Endothelial cell of umbilical vein (primary cell): Measurements from ENCODE around the gene NUAK1. TPM values are rescaled to one million over a fixed set of nuclear protein-coding genes. Genes with fewer than 3 reads are reported as not detected.

Source experiments
- BruUV-seq: library from RNA; stranded (reverse); fragments of 400-500 nt; replicated peaks from 2 replicates; lab custom pipeline; 2021; lab: Mats Ljungman, UMichigan
- CTCF ChIA-PET: fragments of 300-600, 350-600 bp; sonication (Branson Sonifier 250); formaldehyde crosslinking; loops from one replicate; lab custom pipeline; 2021; ENCODE audit warnings: antibody characterized with exemption, inconsistent platforms; lab: Charles Lee
- POLR2A ChIA-PET: fragments of 300-600, 350-600 bp; sonication (Branson Sonifier 250); formaldehyde crosslinking; loops from one replicate; lab custom pipeline; 2021; ENCODE audit warnings: antibody characterized with exemption, inconsistent platforms; lab: Charles Lee
- DNase-seq: peaks from one replicate; pipeline ENCODE4 v3.0.0-alpha.2; 2011; ENCODE audit warnings: low read depth, low spot score
- FAIRE-seq: peaks from 2 replicates; lab custom pipeline; 2011; peaks lifted over from hg19 to GRCh38; lab: Jason Lieb, UNC
- H2AFZ ChIP-seq: 2 replicates; pipeline ENCODE4 v1.6.0; 2012; ENCODE audit warnings: low read depth, low read length, control low read depth, inconsistent platforms
- H3K27ac ChIP-seq: 2 replicates; pipeline ENCODE4 v1.5.1; 2011; ENCODE audit warnings: low read depth, mild to moderate bottlenecking, control low read depth, low read length, moderate library complexity; ENCODE audit not compliant: insufficient read depth
- H3K27me3 ChIP-seq, 2 experiments: 2 replicates each; pipeline versions ENCODE4 v1.6.0 to v1.6.1; 2011; ENCODE audit warnings: low read length in 2 of 2, mixed read lengths in 1 of 2; ENCODE audit not compliant: control insufficient read depth in 2 of 2, insufficient read depth in 2 of 2
- H3K36me3 ChIP-seq, 2 experiments: 2 replicates in 1 of 2; 3 replicates in 1 of 2; pipeline ENCODE4 v1.5.1; 2011; ENCODE audit warnings: low read length in 2 of 2, mild to moderate bottlenecking in 1 of 2, moderate library complexity in 1 of 2; ENCODE audit not compliant: control insufficient read depth in 2 of 2, insufficient read depth in 2 of 2; ENCODE audit errors: extremely low read depth in 1 of 2
- H3K4me1 ChIP-seq: 3 replicates; pipeline ENCODE4 v1.5.1; 2011; ENCODE audit warnings: mild to moderate bottlenecking, low read length; ENCODE audit not compliant: control insufficient read depth, insufficient read depth; ENCODE audit errors: extremely low read depth
- H3K4me2 ChIP-seq: 2 replicates; pipeline ENCODE4 v1.6.1; 2011; ENCODE audit warnings: low read length, control low read depth, mixed read lengths; ENCODE audit not compliant: insufficient read depth
- H3K4me3 ChIP-seq, 3 experiments: fragments of 200-600 bp in 1 of 3; sonication (generic), shearing (Covaris generic) in 1 of 3; replicated peaks in 1 of 3; 2 replicates each; pipeline ENCODE4 v1.5.1; 2011 to 2016; ENCODE audit warnings: control low read depth in 3 of 3, low read length in 3 of 3, mild to moderate bottlenecking in 2 of 3, inconsistent platforms in 1 of 3, low read depth in 1 of 3, moderate library complexity in 1 of 3; ENCODE audit not compliant: insufficient read depth in 1 of 3
- H3K79me2 ChIP-seq: 2 replicates; pipeline ENCODE4 v1.6.0; 2012; ENCODE audit warnings: low read length, inconsistent platforms; ENCODE audit not compliant: control insufficient read depth, insufficient read depth
- H3K9ac ChIP-seq: replicated peaks from 2 replicates; pipeline ENCODE3; 2011; ENCODE audit warnings: low read length, control low read depth; ENCODE audit not compliant: insufficient read depth; ENCODE audit errors: extremely low read depth
- H3K9me1 ChIP-seq: replicated peaks from 3 replicates; pipeline ENCODE4 v1.6.0; 2011; ENCODE audit warnings: mild to moderate bottlenecking, low read length; ENCODE audit not compliant: control insufficient read depth, insufficient read depth; ENCODE audit errors: extremely low read depth
- H3K9me3 ChIP-seq: replicated peaks from 2 replicates; pipeline ENCODE4 v1.5.1; 2012; ENCODE audit warnings: low read length, inconsistent platforms; ENCODE audit not compliant: control insufficient read depth, insufficient read depth
- H4K20me1 ChIP-seq: replicated peaks from 2 replicates; pipeline ENCODE3; 2011; ENCODE audit warnings: mild to moderate bottlenecking, low read length; ENCODE audit not compliant: control insufficient read depth, insufficient read depth; ENCODE audit errors: extremely low read depth
- EZH2 ChIP-seq: IDR thresholded peaks from 2 replicates; pipeline ENCODE4 v1.6.1; 2012; ENCODE audit warnings: borderline replicate concordance, low read depth, mild to moderate bottlenecking, moderate library complexity, low read length, inconsistent platforms; ENCODE audit not compliant: severe bottlenecking
- FOS ChIP-seq: IDR thresholded peaks from 2 replicates; pipeline ENCODE4 v1.6.1; 2011; ENCODE audit warnings: mild to moderate bottlenecking, low read length, moderate library complexity, borderline replicate concordance; ENCODE audit not compliant: insufficient read depth
- GATA2 ChIP-seq: IDR thresholded peaks from 2 replicates; pipeline ENCODE4 v1.7.0; 2011; ENCODE audit warnings: low read depth, mild to moderate bottlenecking, moderate library complexity, mixed read lengths, low read length; ENCODE audit not compliant: insufficient read length, insufficient read depth
- JUN ChIP-seq: IDR thresholded peaks from 2 replicates; pipeline ENCODE4 v1.6.1; 2011; ENCODE audit warnings: borderline replicate concordance, low read depth; ENCODE audit not compliant: insufficient read length, insufficient read depth
- MYC ChIP-seq: IDR thresholded peaks from one replicate; pipeline ENCODE4 v1.6.1; 2011; ENCODE audit warnings: mild to moderate bottlenecking, low read depth, low read length
- POLR2A ChIP-seq: IDR thresholded peaks from 2 replicates; pipeline ENCODE4 v1.6.1; 2012; ENCODE audit warnings: low read depth, mild to moderate bottlenecking, control low read depth, low read length
- POLR2AphosphoS5 ChIP-seq: IDR thresholded peaks from 2 replicates; pipeline ENCODE4 v1.6.1; 2012; ENCODE audit warnings: low read depth, mild to moderate bottlenecking, control low read depth, low read length, moderate library complexity; ENCODE audit not compliant: insufficient read depth
- dilution Hi-C: fragments of 300-500 bp; cut with MboI; formaldehyde crosslinking; loops from one replicate; pipeline ENCODE4 v1.15.0; 2019; ENCODE audit warnings: low sequenced_read_pairs; ENCODE audit not compliant: extremely low pct_ligation_motif_present
- intact Hi-C: fragments of 100-400 bp; cut with micrococcal nuclease; formaldehyde crosslinking; loops from one replicate; pipeline ENCODE4 v1.10.0; 2022
- polyA plus RNA-seq, 4 experiments: library from polyadenylated mRNA; depleted of rRNA in 3 of 4; stranded (reverse) in 3 of 4; unstranded in 1 of 4; fragments of >200 nt; gene quantifications; 2 replicates each; pipeline versions ENCODE4 v1.2.1 to v1.2.3, GENCODE V29; 2011 to 2012; ENCODE audit warnings: missing spikeins in 1 of 4
- total RNA-seq: library from RNA; stranded (reverse); gene quantifications from 2 replicates; pipeline ENCODE4 v1.2.3, GENCODE V29; 2021
- TF ChIP-seq, protein P1 (sequence below), 2 donors: IDR thresholded peaks; 1 replicate in 1 of 2; 2 replicates in 1 of 2; pipeline ENCODE4 v1.5.1; 2011; ENCODE audit warnings: low read length in 2 of 2, mild to moderate bottlenecking in 2 of 2, moderate library complexity in 2 of 2, control low read depth in 1 of 2, inconsistent platforms in 1 of 2, low read depth in 1 of 2; ENCODE audit not compliant: insufficient read depth in 1 of 2; ENCODE audit errors: extremely low read depth in 1 of 2
- TF ChIP-seq, protein P2 (sequence below): IDR thresholded peaks from 2 replicates; pipeline ENCODE4 v1.6.1; 2011; ENCODE audit not compliant: insufficient read depth, insufficient read length

NUAK1 gene
- total and polyA plus RNA-seq, 2 donors (not counting 3 experiments of a cell fraction or from before 2014, with no cell fraction given) = 34.2 to 39.7 TPM

DNA sequence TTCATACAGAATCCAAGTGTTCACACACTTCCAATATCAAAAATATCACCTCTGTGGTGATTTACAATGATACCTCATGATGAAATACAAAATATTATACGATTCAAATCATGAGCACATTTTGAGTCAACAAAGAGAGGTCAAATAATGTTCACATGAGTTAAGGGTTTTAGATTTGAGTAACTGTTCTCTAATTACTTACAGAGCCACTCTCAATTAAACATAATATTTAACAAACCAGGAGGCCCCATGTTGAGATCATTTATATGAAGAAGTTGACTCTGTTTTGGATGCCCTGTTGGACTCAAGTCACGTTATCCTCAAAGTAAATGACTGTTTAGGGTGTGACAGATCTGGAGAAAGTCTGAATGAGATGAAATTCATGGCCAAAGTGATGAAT is 53.5 kb downstream of the NUAK1 start:
- no peak for TF ChIP-seq EZH2
- no peak for TF ChIP-seq POLR2AphosphoS5
- no peak for TF ChIP-seq GATA2
- no peak for TF ChIP-seq POLR2A
- TF ChIP-seq, protein P1, sequence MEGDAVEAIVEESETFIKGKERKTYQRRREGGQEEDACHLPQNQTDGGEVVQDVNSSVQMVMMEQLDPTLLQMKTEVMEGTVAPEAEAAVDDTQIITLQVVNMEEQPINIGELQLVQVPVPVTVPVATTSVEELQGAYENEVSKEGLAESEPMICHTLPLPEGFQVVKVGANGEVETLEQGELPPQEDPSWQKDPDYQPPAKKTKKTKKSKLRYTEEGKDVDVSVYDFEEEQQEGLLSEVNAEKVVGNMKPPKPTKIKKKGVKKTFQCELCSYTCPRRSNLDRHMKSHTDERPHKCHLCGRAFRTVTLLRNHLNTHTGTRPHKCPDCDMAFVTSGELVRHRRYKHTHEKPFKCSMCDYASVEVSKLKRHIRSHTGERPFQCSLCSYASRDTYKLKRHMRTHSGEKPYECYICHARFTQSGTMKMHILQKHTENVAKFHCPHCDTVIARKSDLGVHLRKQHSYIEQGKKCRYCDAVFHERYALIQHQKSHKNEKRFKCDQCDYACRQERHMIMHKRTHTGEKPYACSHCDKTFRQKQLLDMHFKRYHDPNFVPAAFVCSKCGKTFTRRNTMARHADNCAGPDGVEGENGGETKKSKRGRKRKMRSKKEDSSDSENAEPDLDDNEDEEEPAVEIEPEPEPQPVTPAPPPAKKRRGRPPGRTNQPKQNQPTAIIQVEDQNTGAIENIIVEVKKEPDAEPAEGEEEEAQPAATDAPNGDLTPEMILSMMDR (IDR thresholded peaks at IDR 0.05; ENCODE audit: extremely low read depth in 1 of 2, insufficient read depth in 1 of 2, low read depth in 1 of 2, low read length in 2 of 2) = no peak
- no peak for TF ChIP-seq MYC
- no peak for TF ChIP-seq FOS
- no peak for TF ChIP-seq JUN
- TF ChIP-seq, protein P2, sequence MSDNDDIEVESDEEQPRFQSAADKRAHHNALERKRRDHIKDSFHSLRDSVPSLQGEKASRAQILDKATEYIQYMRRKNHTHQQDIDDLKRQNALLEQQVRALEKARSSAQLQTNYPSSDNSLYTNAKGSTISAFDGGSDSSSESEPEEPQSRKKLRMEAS = no peak
- Histone ChIP-seq H3K4me2 (no peak overlapping the region), H2AFZ (no peak overlapping the region), H3K4me1 (peaks cover 11% of the 10 kb centered on the region), H3K9me1 (no peaks in the 10 kb centered on the region), H4K20me1 (no peaks in the 10 kb centered on the region), H3K4me3 (no peak overlapping the region), H3K36me3 (peaks cover 15 to 29% of the 10 kb centered on the region in 2 experiments), H3K27ac (no peak overlapping the region), H3K9ac (no peak overlapping the region), H3K27me3 (no peaks in the 10 kb centered on the region), H3K9me3 (no peaks in the 10 kb centered on the region), H3K79me2 (no peaks in the 10 kb centered on the region)
- ChIA-PET POLR2A (no interaction called here), CTCF (no interaction called here)
- FAIRE-seq (no peak), DNase-seq (no peak)
- BruUV-seq = no TSS peak
- intact Hi-C loops (no loop called here), dilution Hi-C loops (no loop called here)
